ENCODE results near the gene EPS8L2.
A peak's percentile ranks its signal among the peaks of the same experiment; 100 is the strongest.
"Not testable (repeated sequence)": the region's sequence is repeated elsewhere in the genome, so short reads cannot be mapped to it uniquely, and the experiment has no call there.

Gene EPS8L2

GRCh38 chr11:737366-737765 lies 31.3 kb downstream of the EPS8L2 start:
- peak overlapping the region; percentile 28 for H3K4me3 Mint-ChIP-seq
- no peaks in the 10 kb centered on the region for H3K9me3 Mint-ChIP-seq
- DNase-seq, result no peak
- H3K27ac Mint-ChIP-seq, result peak overlapping the region; percentile 37
- peaks cover 7% of the 10 kb centered on the region for H3K27me3 Mint-ChIP-seq
- peaks cover 15% of the 10 kb centered on the region for H3K4me1 Mint-ChIP-seq (ENCODE audit: low read depth)
- H3K36me3 Mint-ChIP-seq (ENCODE audit: low read depth), result no peaks in the 10 kb centered on the region

- H3K9me3 Mint-ChIP-seq; H3K27me3 Mint-ChIP-seq; DNase-seq; H3K36me3 Mint-ChIP-seq (ENCODE audit: low read depth): not testable (repeated sequence)
- Mint-ChIP-seq H3K4me1 (ENCODE audit: low read depth) (peaks cover 15% of the 10 kb centered on the region), H3K4me3 (peak overlapping the region; percentile 28), H3K27ac (peak overlapping the region; percentile 27)
Observed at GRCh38 chr11:737899-738298, 31.9 kb downstream of the EPS8L2 start.

- no peaks in the 10 kb centered on the region for H3K36me3 Mint-ChIP-seq (ENCODE audit: low read depth)
- H3K4me1 Mint-ChIP-seq (ENCODE audit: low read depth), result peaks cover 14% of the 10 kb centered on the region
- no peak overlapping the region for H3K4me3 Mint-ChIP-seq
- no peak overlapping the region for H3K27ac Mint-ChIP-seq
- DNase-seq, result no peak
- no peaks in the 10 kb centered on the region for H3K9me3 Mint-ChIP-seq
- H3K27me3 Mint-ChIP-seq, result peaks cover 4% of the 10 kb centered on the region
Observed at GRCh38 chr11:742156-742546, 36.1 kb downstream of the EPS8L2 start.

- no peaks in the 10 kb centered on the region for H3K27me3 Mint-ChIP-seq
- no peaks in the 10 kb centered on the region for H3K36me3 Mint-ChIP-seq (ENCODE audit: low read depth)
Observed at GRCh38 chr11:742571-743201, 36.7 kb downstream of the EPS8L2 start.

GRCh38 chr11:745428-745827 lies 39.4 kb downstream of the EPS8L2 start:
- no peak for DNase-seq
- no peaks in the 10 kb centered on the region for H3K27me3 Mint-ChIP-seq
- H3K4me1 Mint-ChIP-seq (ENCODE audit: low read depth), result peaks cover 18% of the 10 kb centered on the region
- no peaks in the 10 kb centered on the region for H3K9me3 Mint-ChIP-seq
- H3K4me3 Mint-ChIP-seq, result no peak overlapping the region
- H3K27ac Mint-ChIP-seq, result no peak overlapping the region
- peaks cover 19% of the 10 kb centered on the region for H3K36me3 Mint-ChIP-seq (ENCODE audit: low read depth)

More at GRCh38 chr11:742571-743201, 36.7 kb downstream of the EPS8L2 start:
- Mint-ChIP-seq H3K4me1 (ENCODE audit: low read depth) (peaks cover 9% of the 10 kb centered on the region), H3K27ac (no peak overlapping the region), H3K9me3 (no peaks in the 10 kb centered on the region), H3K4me3 (no peak overlapping the region)
- no peak for DNase-seq

GRCh38 chr11:746289-747157 lies 40.5 kb downstream of the EPS8L2 start:
- H3K27me3 Mint-ChIP-seq, result no peaks in the 10 kb centered on the region
- H3K36me3 Mint-ChIP-seq (ENCODE audit: low read depth), result peaks cover 25% of the 10 kb centered on the region
- H3K27ac Mint-ChIP-seq, result peak overlapping the region; percentile 53
- DNase-seq, result no peak
- no peaks in the 10 kb centered on the region for H3K9me3 Mint-ChIP-seq
- H3K4me3 Mint-ChIP-seq, result peak overlapping the region; percentile 90
- H3K4me1 Mint-ChIP-seq (ENCODE audit: low read depth), result peaks cover 23% of the 10 kb centered on the region

- H3K27me3 Mint-ChIP-seq, result no peaks in the 10 kb centered on the region
- no peaks in the 10 kb centered on the region for H3K9me3 Mint-ChIP-seq
- H3K27ac Mint-ChIP-seq, result peak within 1 kb of the TSS; percentile 91
- DNase-seq, result peak; percentile 91
- H3K4me3 Mint-ChIP-seq, result peak within 1 kb of the TSS; percentile 90
- peaks cover 25% of the 10 kb centered on the region for H3K4me1 Mint-ChIP-seq (ENCODE audit: low read depth)
- peaks cover 27% of the 10 kb centered on the region for H3K36me3 Mint-ChIP-seq (ENCODE audit: low read depth)
Observed at GRCh38 chr11:747158-748006, 41.4 kb downstream of the EPS8L2 start, which contains the start of gene TALDO1. Gene TALDO1 (plus strand): TSS chr11:747464. CDS start chr11:747482, 18 bp downstream.

- H3K9me3 Mint-ChIP-seq, result no peaks in the 10 kb centered on the region
- H3K4me3 Mint-ChIP-seq, result peak overlapping the region; percentile 90
- H3K36me3 Mint-ChIP-seq (ENCODE audit: low read depth), result peaks cover 33% of the 10 kb centered on the region
- peak; percentile 47 for DNase-seq
- peak overlapping the region; percentile 91 for H3K27ac Mint-ChIP-seq
- no peaks in the 10 kb centered on the region for H3K27me3 Mint-ChIP-seq
- peaks cover 28% of the 10 kb centered on the region for H3K4me1 Mint-ChIP-seq (ENCODE audit: low read depth)
Observed at GRCh38 chr11:748007-748359, 42.0 kb downstream of the EPS8L2 start.

- no peaks in the 10 kb centered on the region for H3K27me3 Mint-ChIP-seq
- peak overlapping the region; percentile 74 for H3K27ac Mint-ChIP-seq
- H3K4me3 Mint-ChIP-seq, result peak overlapping the region; percentile 90
- peaks cover 34% of the 10 kb centered on the region for H3K36me3 Mint-ChIP-seq (ENCODE audit: low read depth)
- H3K4me1 Mint-ChIP-seq (ENCODE audit: low read depth), result peaks cover 28% of the 10 kb centered on the region
- no peaks in the 10 kb centered on the region for H3K9me3 Mint-ChIP-seq
- DNase-seq, result no peak
Observed at GRCh38 chr11:749731-750130, 43.7 kb downstream of the EPS8L2 start.

- Mint-ChIP-seq H3K4me1 (ENCODE audit: low read depth) (peaks cover 6% of the 10 kb centered on the region), H3K27ac (peak overlapping the region; percentile 80)
Observed at GRCh38 chr11:760236-760635, 54.2 kb downstream of the EPS8L2 start.

GRCh38 chr11:761526-762108 lies 55.6 kb downstream of the EPS8L2 start:
- Mint-ChIP-seq H3K27ac (peak overlapping the region; percentile 45), H3K27me3 (no peaks in the 10 kb centered on the region), H3K9me3 (no peaks in the 10 kb centered on the region), H3K4me3 (no peak overlapping the region), H3K4me1 (ENCODE audit: low read depth) (peaks cover 12% of the 10 kb centered on the region), H3K36me3 (ENCODE audit: low read depth) (peaks cover 96% of the 10 kb centered on the region)
- no peak for DNase-seq

More at GRCh38 chr11:760236-760635, 54.2 kb downstream of the EPS8L2 start:
- H3K36me3 Mint-ChIP-seq (ENCODE audit: low read depth), result peaks cover 96% of the 10 kb centered on the region
- no peak overlapping the region for H3K4me3 Mint-ChIP-seq
- no peaks in the 10 kb centered on the region for H3K27me3 Mint-ChIP-seq
- no peak for DNase-seq
- H3K9me3 Mint-ChIP-seq, result no peaks in the 10 kb centered on the region

GRCh38 chr11:762421-763072 lies 56.5 kb downstream of the EPS8L2 start:
- Mint-ChIP-seq H3K27me3 (no peaks in the 10 kb centered on the region), H3K27ac (peak overlapping the region; percentile 50), H3K4me1 (ENCODE audit: low read depth) (peaks cover 21% of the 10 kb centered on the region), H3K9me3 (no peaks in the 10 kb centered on the region), H3K4me3 (no peak overlapping the region), H3K36me3 (ENCODE audit: low read depth) (peaks cover 96% of the 10 kb centered on the region)
- no peak for DNase-seq

- no peak for DNase-seq
- Mint-ChIP-seq H3K4me1 (ENCODE audit: low read depth) (peaks cover 22% of the 10 kb centered on the region), H3K27ac (peak overlapping the region; percentile 72), H3K36me3 (ENCODE audit: low read depth) (peaks cover 94% of the 10 kb centered on the region), H3K27me3 (no peaks in the 10 kb centered on the region), H3K4me3 (no peak overlapping the region), H3K9me3 (no peaks in the 10 kb centered on the region)
Observed at GRCh38 chr11:763073-763463, 57.0 kb downstream of the EPS8L2 start.

All from activated T-cell treated with anti-CD3 and anti-CD28 coated beads, Interleukin-2, amount 50 U/mL, for 24 hours (primary cell).